Measurements from ENCODE around the gene PLSCR1. TPM values are rescaled to one million over a fixed set of nuclear protein-coding genes. Genes with fewer than 3 reads are reported as not detected.

The PLSCR1 gene
- total and polyA plus RNA-seq, 8 donors = 67.2 to 126 (median 84.9) TPM

DNA sequence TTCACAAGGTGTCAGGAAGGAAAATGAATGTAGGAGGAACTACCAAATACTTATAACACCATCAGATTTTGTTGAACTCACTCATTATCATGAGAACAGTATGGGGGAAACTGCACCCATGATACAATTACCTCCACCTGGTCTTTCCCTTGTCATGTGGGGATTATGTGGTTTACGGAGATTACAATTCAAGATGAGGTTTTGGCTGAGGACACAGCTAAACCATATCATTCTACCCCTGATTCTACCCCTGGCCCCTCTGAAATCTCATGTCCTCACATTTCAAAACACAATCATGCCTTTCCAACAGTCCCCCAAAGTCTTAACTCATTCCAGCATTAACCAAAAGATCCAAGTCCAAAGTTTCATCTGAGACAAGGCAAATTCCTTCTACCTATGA lies 17.1 kb upstream of the PLSCR1 start:
- no peak for DNase-seq
- no peaks in the 10 kb centered on the region for H3K27me3 ChIP-seq

DNA sequence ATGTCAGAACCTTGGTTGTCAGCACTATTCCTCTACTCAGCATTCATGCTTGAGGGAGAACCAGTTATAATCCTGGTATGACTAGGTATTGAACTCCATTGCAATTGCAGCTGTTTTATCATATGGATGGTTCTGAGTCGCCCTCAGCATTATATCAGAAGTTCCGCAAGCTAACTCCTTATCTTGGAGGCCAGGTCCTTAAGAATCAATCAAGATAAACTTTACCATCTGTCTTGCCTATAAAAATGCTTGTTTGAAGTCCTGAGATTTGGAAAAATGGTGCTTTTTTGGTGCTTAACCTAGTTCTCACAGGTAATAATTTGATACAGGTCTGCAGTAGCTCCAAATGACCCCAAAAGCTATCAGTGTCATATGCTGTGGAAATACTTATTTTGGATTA lies 16.3 kb upstream of the PLSCR1 start:
- no peaks in the 10 kb centered on the region for H3K9me3 ChIP-seq
- DNase-seq (no peak), ATAC-seq (no peak)
- H3K36me3 ChIP-seq = no peaks in the 10 kb centered on the region
- no peak for TF ChIP-seq CTCF (IDR thresholded peaks at IDR 0.05)
- intact Hi-C loops (cut with DNase I) = no loop called here
- H3K4me1 ChIP-seq = peaks cover 0 to 4% of the 10 kb centered on the region in 2 donors
- H3K27me3 ChIP-seq = no peaks in the 10 kb centered on the region
- H3K27ac ChIP-seq = no peak overlapping the region
- H3K4me3 ChIP-seq = no peak overlapping the region

More for the DNA sequence above, 17.1 kb upstream of the PLSCR1 start:
- Histone ChIP-seq H3K4me1 (peaks cover 0 to 4% of the 10 kb centered on the region in 2 donors), H3K9me3 (no peaks in the 10 kb centered on the region), H3K4me3 (no peak overlapping the region), H3K36me3 (no peaks in the 10 kb centered on the region), H3K27ac (no peak overlapping the region)
- ATAC-seq = no peak
- intact Hi-C loops (cut with DNase I) = no loop called here
- no peak for TF ChIP-seq CTCF (IDR thresholded peaks at IDR 0.05)

GRCh38 chr3:146559388-146559787 lies 15.0 kb upstream of the PLSCR1 start:
- ATAC-seq (no peak), DNase-seq (no peak)
- Histone ChIP-seq H3K27me3 (no peaks in the 10 kb centered on the region), H3K9me3 (no peaks in the 10 kb centered on the region), H3K4me3 (no peak overlapping the region), H3K36me3 (no peaks in the 10 kb centered on the region), H3K4me1 (peaks cover 0 to 8% of the 10 kb centered on the region in 2 donors), H3K27ac (peak overlapping the region in 1 of 2 donors; percentile 67)
- no peak for TF ChIP-seq CTCF (IDR thresholded peaks at IDR 0.05)
- intact Hi-C loops (cut with DNase I) = no loop called here

GRCh38 chr3:146558781-146559180 lies 14.4 kb upstream of the PLSCR1 start:
- Histone ChIP-seq H3K27ac (peak overlapping the region in 1 of 2 donors; percentile 67), H3K36me3 (no peaks in the 10 kb centered on the region), H3K4me1 (peaks cover 0 to 13% of the 10 kb centered on the region in 2 donors), H3K9me3 (no peaks in the 10 kb centered on the region), H3K4me3 (no peak overlapping the region), H3K27me3 (no peaks in the 10 kb centered on the region)
- no peak for DNase-seq
- no peak for ATAC-seq
- intact Hi-C loops (cut with DNase I) = no loop called here
- no peak for TF ChIP-seq CTCF (IDR thresholded peaks at IDR 0.05)

- ATAC-seq = peak; percentile 46
- Histone ChIP-seq H3K4me1 (peaks cover 0 to 13% of the 10 kb centered on the region in 2 donors), H3K9me3 (no peaks in the 10 kb centered on the region), H3K36me3 (no peaks in the 10 kb centered on the region), H3K27me3 (no peaks in the 10 kb centered on the region), H3K27ac (peak overlapping the region in 1 of 2 donors; percentile 67), H3K4me3 (no peak overlapping the region)
- no peak for DNase-seq
- TF ChIP-seq CTCF (IDR thresholded peaks at IDR 0.05) = no peak
- intact Hi-C loops (cut with DNase I) = no loop called here
Observed at GRCh38 chr3:146557745-146558144, 13.3 kb upstream of the PLSCR1 start.

Data from left lung (tissue), 10 donors.